ENCODE measurements around the gene CKAP2L.
"Not testable (repeated sequence)": the region's sequence is repeated elsewhere in the genome, so short reads cannot be mapped to it uniquely, and the experiment has no call there.

CKAP2L gene

DNA sequence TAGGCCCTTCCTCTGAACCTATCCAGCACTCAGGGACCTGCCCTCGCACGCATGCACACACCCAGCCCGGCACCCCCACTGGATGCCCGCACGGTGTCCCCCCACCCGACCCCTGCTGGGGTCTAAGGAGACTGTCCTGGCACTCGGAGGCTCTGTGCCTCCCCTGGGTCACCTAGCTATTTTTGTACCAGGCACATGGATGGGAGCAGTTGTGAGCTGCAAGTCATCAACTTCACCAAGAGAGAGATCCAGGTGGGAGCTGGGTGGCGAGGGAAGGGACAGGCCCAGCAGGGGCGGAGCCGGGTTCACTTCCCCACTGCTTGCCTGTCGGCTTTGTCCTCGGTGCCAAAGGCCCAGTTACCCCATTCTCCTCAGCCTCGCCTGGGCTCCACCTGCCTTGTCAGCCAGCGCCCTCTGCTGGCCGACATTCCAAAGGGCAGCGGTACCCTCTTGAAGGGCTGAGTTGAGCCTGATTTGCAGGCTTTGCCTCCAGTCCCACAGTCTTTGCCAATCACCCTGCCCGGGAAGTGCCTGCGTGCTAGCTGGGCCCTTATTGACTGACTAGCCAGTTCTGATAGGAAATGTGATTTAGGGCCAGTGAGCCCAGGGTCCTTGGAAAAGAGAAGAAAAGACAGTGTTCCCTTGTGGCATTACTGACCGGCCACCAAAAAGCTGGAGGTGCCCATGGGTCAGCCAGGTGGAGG lies 37.8 kb downstream of the CKAP2L start:
- ATAC-seq (peak; percentile 92), DNase-seq (peak; percentile 88)

DNA sequence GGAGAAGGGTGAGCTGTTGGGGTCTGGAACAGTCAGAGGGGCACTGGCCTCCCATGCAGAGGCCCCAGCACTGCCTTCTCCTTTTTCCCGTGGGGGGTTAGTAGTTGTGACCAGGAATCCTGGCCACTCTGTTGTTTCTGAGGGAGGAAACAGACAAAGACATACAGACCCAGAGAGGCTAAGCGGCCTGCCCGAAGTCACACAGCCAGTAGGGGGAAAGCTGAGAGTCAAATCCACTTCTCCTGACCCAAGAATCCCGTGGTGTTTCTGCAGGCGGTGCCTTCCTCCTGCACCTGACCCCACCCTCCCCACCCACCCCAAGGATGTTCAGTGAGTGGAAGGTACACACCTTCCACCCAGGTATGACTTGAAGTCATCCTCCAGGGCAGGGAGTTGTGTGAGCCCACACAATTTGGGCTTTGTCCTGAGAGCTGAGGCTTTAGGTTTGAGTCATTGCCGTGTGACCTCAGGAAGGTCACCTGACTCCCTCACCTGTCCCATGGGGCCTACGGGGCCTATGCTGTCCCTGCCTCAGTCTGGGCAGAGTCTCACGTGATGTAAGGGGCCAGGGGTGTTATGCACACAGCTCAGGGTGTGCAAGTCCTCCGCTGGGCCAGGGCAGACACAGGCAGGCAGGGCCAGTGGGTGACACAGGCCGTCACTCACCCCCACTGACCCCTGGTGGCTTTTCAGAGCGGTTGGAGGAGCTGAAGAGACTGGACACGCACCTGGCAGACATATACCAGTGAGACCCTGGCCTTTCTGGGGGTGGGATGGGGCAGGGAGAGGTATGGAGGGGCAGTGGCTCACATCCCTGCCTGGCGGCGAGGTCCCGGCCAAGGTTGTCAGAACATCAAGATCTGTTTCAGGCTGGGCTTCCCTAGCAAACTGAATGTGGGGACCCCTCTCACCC lies 38.6 kb downstream of the CKAP2L start:
- DNase-seq (no peak), ATAC-seq (no peak)

GRCh38 chr2:112724591-112725525 lies 39.6 kb downstream of the CKAP2L start:
- ATAC-seq (no peak), DNase-seq (no peak)

DNA sequence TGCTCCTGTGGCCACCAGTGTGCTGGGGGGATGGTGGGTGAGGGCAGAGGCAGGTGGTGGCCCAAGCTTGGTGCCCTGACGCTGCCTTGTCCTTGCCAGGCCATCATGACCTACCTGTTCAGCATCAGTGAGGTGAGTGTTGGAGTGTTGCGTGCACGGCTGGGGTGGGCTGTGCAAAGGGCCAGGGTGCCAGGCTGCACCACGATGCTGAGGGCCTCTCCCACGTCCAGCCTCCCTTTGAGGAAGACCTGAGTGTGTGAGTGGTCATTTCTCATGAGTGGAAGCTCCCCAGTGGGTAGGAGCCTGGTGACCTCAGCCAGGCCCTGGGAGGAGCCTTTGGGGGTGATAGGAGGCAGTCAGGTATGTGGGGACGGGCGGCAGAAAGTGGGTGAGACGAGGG lies 40.4 kb downstream of the CKAP2L start:
- DNase-seq (no peak), ATAC-seq (no peak)

DNA sequence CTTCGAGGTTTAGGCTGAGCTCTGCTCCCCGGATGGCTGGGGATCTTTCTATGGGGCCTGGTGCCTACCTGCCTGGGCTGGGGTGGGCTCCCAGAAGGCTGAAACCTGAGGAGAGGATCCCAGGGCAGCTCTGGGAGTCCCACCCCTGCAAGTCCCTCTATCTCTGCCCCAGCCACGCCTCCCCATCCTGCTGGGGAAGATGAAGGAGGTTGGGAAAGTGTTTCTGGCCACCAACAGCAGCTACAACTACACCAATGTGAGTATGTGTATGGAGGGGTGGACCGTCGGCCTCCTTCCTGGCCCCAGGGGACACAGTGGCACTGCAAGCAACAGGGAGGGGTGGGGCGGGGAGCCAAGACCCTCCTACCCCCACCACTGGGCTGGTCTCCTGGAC lies 40.9 kb downstream of the CKAP2L start:
- DNase-seq (no peak), ATAC-seq (no peak)

DNA sequence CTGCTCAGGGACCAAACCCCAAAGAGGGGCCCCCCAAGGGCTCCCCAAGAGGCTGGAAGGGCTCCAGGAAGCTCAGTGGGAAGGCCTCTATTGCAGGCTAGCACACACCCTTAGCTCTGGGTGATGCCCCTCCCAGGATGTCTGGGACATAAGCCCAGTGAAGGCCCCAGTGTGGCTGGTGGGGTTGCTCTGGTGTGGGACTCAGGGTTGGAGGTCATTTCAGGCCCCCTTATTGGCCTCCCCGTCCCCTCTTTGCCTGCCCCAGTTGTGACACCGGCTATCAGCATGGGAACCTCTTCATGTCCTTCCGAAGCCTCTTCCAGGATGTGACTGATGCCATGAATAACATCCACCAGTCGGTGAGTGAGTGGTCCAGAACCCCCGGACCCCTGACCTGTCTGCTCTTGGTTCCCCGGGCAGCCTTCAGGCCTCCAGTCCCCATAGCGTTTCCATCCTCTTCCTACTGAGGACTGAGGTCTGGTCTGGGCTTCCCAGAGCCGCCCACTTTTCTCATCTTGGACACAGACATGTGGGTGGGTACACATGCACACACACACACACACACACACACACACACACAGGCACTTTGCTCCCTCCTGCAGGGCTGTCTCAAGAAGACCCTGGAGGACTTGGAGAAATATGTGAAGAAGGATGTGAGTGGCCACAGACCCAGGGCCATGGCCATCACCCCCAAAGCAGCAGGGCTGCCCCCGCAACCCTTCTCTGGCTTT lies 41.4 kb downstream of the CKAP2L start:
- ATAC-seq = no peak
- DNase-seq = no peak

DNA sequence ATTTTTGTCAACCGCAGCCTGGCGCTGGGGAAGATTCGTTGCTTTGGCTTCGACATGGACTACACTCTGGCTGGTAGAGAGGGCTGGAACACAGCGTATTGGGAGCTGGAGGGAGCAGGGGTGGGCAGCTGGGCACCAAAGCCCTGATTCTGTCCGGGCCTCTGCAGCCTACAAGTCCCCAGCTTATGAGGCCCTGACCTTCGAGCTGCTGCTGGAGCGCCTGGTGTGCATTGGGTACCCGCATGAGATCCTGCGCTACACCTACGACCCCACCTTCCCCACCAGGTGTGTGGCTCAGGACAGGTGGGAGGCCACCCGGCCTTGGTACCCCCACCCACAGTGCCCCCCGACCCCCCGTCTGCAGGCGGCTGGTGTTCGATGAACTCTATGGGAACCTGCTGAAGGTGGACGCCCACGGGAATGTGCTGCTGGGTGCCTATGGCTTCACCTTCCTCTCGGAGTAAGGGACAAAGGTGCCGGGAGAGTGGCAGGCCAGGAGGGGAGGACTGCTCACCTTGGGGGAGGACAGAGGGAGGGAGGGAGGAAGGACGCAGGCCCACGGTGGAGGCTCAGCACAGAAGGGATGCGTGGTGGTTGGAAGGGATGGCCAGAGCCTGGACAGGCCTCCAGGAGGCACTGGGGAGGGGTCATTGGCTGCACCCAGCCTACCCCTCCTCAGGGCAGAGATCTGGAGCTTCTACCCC lies 42.4 kb downstream of the CKAP2L start:
- DNase-seq = no peak
- ATAC-seq = no peak

GRCh38 chr2:112720785-112721184 lies 43.6 kb downstream of the CKAP2L start, which contains the start of gene NT5DC4:
NT5DC4 (plus strand) TSS chr2:112721020; CDS start chr2:112721080, 60 bp downstream.
- ATAC-seq = no peak

GRCh38 chr2:112718863-112719370 lies 45.5 kb downstream of the CKAP2L start:
- ATAC-seq = no peak
- DNase-seq = no peak

More at GRCh38 chr2:112720785-112721184, 43.6 kb downstream of the CKAP2L start, which contains the start of gene NT5DC4:
- DNase-seq = no peak

- ATAC-seq, DNase-seq: not testable (repeated sequence)
These were observed 47.5 kb downstream of the CKAP2L start for GRCh38 chr2:112716826-112717352.

GRCh38 chr2:112716094-112716493 lies 48.3 kb downstream of the CKAP2L start:
- not testable (repeated sequence) for ATAC-seq, DNase-seq

DNA sequence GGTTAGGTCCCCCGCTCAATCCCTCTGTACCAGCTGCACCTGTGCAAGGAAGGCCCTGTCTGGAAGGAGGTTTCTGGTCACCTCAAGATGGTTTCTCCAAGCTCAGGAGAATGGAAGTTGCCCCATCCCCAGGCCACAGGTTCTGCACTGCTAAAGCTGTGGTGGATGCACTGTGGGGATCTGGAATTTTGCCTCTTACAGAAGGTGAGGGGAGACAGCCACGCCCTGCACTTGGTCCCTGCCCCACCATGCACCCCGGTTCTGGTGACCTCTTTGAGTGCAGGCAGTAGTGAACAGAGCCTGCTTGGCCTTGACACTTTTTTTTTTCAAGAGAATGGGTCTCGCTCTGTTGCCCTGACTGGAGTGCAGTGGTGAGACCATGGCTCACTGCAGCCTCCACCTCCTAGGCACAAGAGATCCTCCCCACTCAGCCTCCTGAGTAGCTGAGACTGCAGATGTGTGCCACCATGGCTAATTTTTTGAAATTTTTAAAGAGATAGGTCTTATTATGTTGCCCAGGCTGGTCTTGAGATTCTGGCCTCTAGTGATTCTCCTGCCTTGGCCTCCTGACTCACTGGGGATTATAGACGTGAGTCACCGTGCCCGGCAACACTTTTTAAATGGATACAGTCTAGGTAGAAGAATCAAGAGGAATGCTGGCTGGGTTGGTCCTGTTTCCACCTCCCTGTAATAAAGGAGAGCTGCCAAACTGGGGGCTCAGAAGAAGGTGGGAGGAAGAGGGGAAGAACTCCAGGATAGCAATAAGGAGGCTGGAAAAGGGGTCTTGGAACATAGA lies 49.4 kb downstream of the CKAP2L start:
- no peak for DNase-seq
- ATAC-seq = no peak

GRCh38 chr2:112714331-112714730 lies 50.1 kb downstream of the CKAP2L start:
- no peak for ATAC-seq
- no peak for DNase-seq

DNA sequence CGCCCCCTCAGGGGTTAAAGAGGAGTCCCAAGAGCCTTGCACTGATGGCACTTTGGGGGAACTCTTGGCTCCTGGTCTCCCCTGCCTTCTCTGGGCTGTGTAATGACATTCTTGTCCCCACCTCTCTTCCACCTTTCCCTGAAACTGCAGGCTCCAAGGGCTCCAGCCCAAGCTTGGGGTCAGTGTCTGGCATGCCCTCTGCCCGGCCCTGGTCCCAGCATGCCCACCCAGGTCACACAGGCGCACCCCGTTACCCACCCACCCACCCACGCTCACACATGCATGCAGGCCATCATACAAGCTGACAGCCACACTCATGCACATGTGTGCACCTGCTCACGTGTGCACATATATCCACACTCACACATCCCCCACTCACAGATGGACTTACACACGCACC lies 50.5 kb downstream of the CKAP2L start:
- DNase-seq (no peak), ATAC-seq (no peak)

GRCh38 chr2:112713585-112713925 lies 50.9 kb downstream of the CKAP2L start:
- DNase-seq (no peak), ATAC-seq (no peak)

DNA sequence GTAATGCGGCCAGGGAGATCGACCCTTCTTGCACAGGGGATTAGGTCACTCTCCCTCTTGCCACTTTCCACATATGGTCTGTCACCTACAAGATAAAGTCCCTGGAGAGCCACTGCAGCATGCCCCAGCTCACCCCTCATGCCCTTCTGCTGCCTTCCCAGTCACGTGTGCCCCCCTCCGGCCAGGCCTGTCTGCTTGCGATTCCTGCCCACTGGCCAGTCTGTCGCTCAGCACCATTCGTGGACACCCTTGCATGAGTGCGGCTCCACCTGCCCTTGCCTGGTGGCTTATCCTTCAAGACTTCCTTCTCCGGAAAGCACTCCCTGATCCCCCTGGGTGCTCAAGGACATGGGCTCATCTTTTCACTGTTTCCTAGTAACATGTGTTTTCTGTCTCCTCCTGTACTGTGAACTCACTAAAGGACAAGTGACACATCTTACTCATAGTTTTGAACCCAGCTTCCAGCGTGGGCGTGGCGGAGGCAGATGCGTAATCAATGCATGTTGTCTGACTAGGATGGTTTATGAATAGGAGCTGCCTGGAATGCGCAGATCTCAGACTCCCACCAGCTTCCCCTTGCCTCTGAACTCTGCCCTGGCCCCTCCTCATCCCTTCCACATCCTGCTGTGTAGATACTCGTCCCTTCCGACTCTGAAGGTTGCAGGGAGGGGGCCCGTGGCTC lies 51.4 kb downstream of the CKAP2L start:
- ATAC-seq = peak; percentile 37
- DNase-seq = peak; percentile 47

GRCh38 chr2:112712465-112712864 lies 51.9 kb downstream of the CKAP2L start:
- DNase-seq = no peak

DNA sequence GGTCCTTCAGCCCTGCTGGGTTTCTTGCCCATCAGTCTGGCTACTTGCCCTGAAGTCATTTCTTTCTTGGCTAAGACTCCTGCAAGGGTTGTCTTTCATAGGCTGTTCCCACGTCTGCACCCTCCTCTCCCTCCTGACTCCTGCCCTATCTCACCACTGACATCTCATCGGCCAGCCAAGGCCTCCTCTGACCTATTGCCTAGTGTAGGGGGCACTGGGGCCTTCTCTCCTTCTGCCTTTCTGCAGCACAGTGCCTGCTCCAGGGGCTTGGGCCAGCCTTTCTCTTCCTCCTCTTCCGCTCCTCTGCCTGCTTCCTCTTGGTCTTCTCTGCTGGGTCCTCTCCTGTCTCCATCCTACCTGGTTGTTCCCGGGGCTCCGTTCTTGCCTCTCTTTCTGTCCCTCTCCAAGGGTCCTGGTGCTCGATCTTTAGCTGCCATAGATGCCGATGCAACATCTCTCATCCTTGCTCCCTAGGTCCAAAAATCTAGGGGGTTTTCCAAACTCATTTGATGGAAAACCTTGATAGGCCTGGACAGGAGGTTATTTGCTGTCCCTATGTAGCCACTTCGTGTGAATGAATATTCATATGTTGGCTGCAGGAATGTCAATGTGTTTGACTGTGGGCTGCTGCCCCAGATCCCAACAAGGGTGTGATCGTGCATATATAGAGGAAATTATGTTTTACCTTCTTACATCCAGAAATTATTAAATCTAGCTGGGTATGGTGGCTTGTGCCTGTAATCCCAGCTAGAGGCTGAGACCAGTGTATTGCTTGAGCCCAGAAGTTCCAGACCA lies 53.3 kb downstream of the CKAP2L start:
- DNase-seq (no peak), ATAC-seq (no peak)

More at GRCh38 chr2:112712465-112712864, 51.9 kb downstream of the CKAP2L start:
- no peak for ATAC-seq
